Activated naive CD8-positive, alpha-beta T cell (primary cell): ENCODE results near the gene PRG3.
"Not testable (repeated sequence)": the region's sequence is repeated elsewhere in the genome, so short reads cannot be mapped to it uniquely, and the experiment has no call there.

Source experiments
- H3K27ac Mint-ChIP-seq: one replicate; pipeline ENCODE4 v1.8.0; 2021; ENCODE audit warnings: mixed read lengths
- H3K27me3 Mint-ChIP-seq: one replicate; pipeline ENCODE4 v1.8.0; 2021; ENCODE audit warnings: mixed read lengths
- H3K36me3 Mint-ChIP-seq: one replicate; pipeline ENCODE4 v1.8.0; 2021; ENCODE audit warnings: mixed read lengths
- H3K4me1 Mint-ChIP-seq: one replicate; pipeline ENCODE4 v1.8.0; 2021; ENCODE audit warnings: low read depth, mixed read lengths
- H3K4me3 Mint-ChIP-seq: one replicate; pipeline ENCODE4 v1.8.0; 2021; ENCODE audit warnings: mild to moderate bottlenecking, mixed read lengths
- H3K9me3 Mint-ChIP-seq: one replicate; pipeline ENCODE4 v1.8.0; 2021; ENCODE audit warnings: low read depth, mixed read lengths

Gene PRG3

DNA sequence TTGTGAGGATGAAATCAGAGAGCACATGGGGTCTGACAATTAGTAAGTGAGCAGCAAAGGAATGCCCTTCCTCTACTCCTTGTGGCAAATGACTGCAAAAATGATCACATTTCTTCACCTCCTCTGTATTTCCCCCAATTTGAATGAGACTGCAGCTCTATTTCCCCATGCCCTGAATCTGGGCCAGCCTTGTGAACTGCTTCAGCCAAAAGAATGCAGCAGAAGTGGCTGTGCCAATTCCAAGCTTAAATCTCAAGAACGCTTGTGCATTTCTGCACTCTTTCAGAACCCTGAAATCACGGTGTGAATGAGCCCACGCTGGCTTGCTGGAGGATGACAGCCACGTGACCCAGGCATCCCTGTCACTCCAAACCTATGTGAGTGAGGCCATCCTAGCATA, 36.1 kb upstream of the PRG3 start:
- H3K36me3 Mint-ChIP-seq: peaks cover 24% of the 10 kb centered on the region
- H3K27me3 Mint-ChIP-seq: no peaks in the 10 kb centered on the region
- H3K4me3 Mint-ChIP-seq: no peak overlapping the region
- no peaks in the 10 kb centered on the region for H3K9me3 Mint-ChIP-seq
- no peak overlapping the region for H3K27ac Mint-ChIP-seq
- H3K4me1 Mint-ChIP-seq: peaks cover 18% of the 10 kb centered on the region

DNA sequence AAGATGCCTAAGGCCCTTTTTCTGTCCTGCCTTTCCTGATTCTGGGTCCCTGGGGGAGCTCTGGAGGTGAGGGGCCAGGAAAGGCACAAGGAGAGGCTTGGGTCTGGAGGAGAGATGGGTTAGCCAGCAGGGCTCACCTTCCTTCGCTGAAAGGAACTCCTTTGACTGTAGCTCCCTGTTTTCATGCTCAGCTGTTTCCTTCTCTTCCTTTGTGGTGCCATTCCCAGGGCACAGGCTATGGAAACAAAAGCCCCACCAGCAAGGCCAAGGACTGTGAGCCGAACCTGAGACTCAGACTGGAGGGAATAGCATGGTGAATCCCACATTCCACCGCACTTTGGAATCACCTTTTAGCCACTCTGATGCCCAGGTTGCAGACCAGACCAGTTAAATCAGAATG, 35.5 kb upstream of the PRG3 start:
- H3K4me1 Mint-ChIP-seq: peaks cover 19% of the 10 kb centered on the region
- H3K4me3 Mint-ChIP-seq: no peak overlapping the region
- peaks cover 23% of the 10 kb centered on the region for H3K36me3 Mint-ChIP-seq
- no peaks in the 10 kb centered on the region for H3K27me3 Mint-ChIP-seq
- H3K27ac Mint-ChIP-seq: no peak overlapping the region
- no peaks in the 10 kb centered on the region for H3K9me3 Mint-ChIP-seq

DNA sequence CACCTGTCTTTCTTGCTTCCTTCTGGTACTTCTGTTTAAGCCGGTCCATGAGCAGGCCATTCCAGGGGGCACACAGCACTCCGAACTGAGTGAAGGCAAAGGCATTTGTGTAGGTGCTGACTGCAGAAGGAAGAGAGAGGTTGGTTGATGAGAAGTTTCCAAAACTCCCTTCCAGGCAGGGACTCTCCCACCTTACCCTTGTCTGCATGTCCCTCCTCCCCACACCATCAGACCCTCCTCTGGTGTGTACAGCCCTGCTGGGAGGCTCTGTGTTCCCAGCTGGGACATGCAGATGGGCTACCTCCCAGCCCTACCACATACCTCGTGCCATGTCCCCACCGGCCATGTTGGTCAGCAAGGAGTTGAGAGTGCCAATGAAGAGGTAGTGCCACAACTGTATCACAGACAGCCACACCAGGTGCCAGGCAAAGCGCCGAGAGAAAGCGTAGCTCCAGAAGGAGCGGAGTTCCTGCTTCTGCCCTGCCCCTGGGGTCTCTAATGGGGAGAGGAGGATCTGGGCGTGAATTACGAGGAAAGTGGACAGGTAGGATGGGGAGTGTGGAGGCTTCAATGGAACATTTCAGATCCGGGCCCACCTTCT, 33.8 kb upstream of the PRG3 start:
- H3K9me3 Mint-ChIP-seq: no peaks in the 10 kb centered on the region
- no peaks in the 10 kb centered on the region for H3K27me3 Mint-ChIP-seq
- H3K4me1 Mint-ChIP-seq: peaks cover 24% of the 10 kb centered on the region
- H3K4me3 Mint-ChIP-seq: no peak overlapping the region
- peaks cover 24% of the 10 kb centered on the region for H3K36me3 Mint-ChIP-seq
- no peak overlapping the region for H3K27ac Mint-ChIP-seq

DNA sequence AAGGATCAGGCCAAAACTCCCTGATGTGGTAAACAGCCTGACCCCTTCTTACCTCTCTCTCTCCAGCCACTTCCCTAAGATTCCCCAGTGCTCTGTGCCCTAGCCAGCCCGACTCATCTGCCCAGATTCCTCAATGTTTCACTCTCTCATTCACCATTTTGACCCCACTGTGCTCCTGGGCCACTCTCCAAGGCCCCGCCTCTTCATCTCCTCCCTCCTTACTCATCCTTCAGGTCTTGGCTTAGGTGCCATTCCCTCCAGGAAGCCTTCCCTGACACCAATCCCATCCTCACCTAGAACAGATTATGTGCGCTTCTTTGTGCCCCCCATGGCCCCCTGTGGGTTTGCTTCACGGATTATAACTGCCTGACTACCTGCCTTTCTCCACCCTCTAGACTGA, 32.7 kb upstream of the PRG3 start:
- no peaks in the 10 kb centered on the region for H3K27me3 Mint-ChIP-seq
- H3K4me1 Mint-ChIP-seq: peaks cover 21% of the 10 kb centered on the region
- peaks cover 24% of the 10 kb centered on the region for H3K36me3 Mint-ChIP-seq
- H3K27ac Mint-ChIP-seq: peak overlapping the region; percentile 66
- no peaks in the 10 kb centered on the region for H3K9me3 Mint-ChIP-seq
- H3K4me3 Mint-ChIP-seq: peak overlapping the region; percentile 53

DNA sequence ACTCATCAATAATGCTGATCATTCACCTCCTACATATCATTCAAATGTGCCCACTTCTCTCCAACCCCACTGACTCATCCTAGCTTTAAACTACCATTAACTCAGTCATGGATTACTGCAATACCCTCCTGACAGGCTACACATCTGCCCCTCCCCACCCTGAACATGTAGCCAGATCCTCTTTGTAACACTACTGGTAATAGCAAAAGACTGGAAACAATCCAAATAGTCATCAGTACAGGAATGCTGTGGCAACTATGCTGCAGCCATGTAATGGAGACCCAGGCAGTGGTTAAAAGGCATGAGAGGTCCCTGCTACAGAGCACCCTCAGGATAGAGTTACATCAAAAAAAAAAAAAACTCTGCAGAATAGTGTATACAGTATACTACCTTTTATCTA, 29.3 kb upstream of the PRG3 start:
- H3K9me3 Mint-ChIP-seq: no peaks in the 10 kb centered on the region
- peak overlapping the region; percentile 59 for H3K27ac Mint-ChIP-seq
- peaks cover 41% of the 10 kb centered on the region for H3K36me3 Mint-ChIP-seq
- no peak overlapping the region for H3K4me3 Mint-ChIP-seq
- peaks cover 47% of the 10 kb centered on the region for H3K4me1 Mint-ChIP-seq
- no peaks in the 10 kb centered on the region for H3K27me3 Mint-ChIP-seq

DNA sequence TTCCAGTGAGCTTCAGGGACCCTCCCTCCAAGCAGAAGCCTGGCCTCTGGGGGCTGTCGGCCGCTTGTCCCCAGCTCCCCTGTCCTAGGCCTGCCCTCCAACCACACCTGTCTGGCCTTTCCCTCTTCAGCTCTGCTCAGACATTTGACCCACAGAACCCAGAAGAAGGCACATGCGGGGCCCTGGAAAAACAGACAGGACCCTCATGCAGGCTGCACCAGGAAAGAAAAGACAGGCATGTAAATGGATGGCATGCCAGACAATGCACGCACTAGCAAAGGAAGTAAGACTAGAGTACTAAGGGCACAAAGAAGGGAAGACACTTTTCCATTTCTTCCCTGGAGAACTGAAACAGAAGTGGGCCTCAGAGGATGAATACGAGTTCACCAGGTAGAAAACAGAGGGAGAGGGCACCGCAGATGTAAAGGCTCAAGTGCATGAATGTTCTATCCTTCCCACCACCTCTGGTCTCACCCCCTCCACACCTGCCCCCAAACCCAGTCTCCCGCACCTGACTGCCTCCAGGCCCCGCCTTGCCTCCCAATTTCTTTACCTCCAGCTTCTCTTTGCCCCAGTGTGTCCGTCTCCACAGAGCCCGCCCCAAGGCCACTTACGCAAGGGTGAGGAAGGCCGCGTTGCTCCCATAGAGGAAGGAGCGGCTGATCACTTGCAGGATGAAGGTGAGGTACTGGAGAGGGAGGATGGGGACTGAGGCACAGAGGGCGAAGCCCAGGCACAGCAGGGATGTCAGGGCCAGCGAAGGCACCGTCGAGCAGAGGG, 28.6 kb upstream of the PRG3 start:
- Mint-ChIP-seq H3K4me3 (no peak overlapping the region), H3K36me3 (peaks cover 44% of the 10 kb centered on the region), H3K4me1 (peaks cover 49% of the 10 kb centered on the region), H3K27ac (no peak overlapping the region), H3K9me3 (no peaks in the 10 kb centered on the region), H3K27me3 (no peaks in the 10 kb centered on the region)

DNA sequence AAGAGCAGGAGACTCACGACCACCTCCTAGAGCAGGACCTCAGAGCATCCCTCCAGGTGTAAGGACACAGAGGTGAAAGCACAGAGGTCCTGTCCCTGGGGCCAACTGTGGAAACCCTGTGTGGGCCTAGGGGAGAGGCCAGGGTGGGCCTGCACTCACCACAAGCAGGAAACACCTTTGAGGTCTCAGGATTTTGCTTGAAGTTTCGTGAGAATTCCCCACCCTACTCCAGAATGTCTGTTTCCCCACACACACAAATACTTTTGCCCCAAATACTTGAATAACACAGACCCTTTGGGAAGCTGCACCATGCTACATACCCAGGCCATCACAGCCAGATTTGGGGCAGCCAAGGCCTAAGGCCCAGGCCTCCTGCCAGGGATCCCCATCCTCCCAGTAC, 27.8 kb upstream of the PRG3 start:
- H3K27me3 Mint-ChIP-seq: no peaks in the 10 kb centered on the region
- H3K4me1 Mint-ChIP-seq: peaks cover 47% of the 10 kb centered on the region
- no peak overlapping the region for H3K4me3 Mint-ChIP-seq
- H3K27ac Mint-ChIP-seq: no peak overlapping the region
- peaks cover 42% of the 10 kb centered on the region for H3K36me3 Mint-ChIP-seq
- no peaks in the 10 kb centered on the region for H3K9me3 Mint-ChIP-seq

DNA sequence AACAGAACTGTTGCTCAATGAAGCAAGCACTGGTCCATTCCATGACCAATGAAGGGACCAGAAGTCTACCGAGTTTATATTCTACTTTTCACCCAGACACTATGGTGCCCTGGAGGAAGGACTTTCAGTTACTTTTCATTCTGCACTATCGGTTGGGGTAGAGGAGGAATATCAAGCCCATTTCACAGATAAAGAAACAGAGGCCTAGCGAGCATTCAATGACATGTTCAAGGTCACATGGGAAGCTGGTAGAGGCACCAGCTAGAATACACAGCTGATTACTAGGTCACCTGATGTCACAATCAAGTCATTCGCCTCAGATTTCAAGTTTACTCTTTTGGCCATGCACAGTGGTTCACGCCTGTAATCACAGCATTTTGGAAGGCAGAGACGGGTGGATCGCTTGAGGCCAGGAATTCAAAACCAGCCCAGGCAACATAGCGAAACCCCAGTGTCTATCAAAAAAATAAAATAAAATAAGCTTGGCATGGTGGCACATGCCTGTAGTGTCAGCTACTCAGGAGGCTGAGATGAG, 27.1 kb upstream of the PRG3 start:
- Mint-ChIP-seq H3K4me3 (peak overlapping the region; percentile 72), H3K36me3 (peaks cover 36% of the 10 kb centered on the region), H3K9me3 (no peaks in the 10 kb centered on the region), H3K4me1 (peaks cover 43% of the 10 kb centered on the region), H3K27ac (peak overlapping the region; percentile 97), H3K27me3 (no peaks in the 10 kb centered on the region)

DNA sequence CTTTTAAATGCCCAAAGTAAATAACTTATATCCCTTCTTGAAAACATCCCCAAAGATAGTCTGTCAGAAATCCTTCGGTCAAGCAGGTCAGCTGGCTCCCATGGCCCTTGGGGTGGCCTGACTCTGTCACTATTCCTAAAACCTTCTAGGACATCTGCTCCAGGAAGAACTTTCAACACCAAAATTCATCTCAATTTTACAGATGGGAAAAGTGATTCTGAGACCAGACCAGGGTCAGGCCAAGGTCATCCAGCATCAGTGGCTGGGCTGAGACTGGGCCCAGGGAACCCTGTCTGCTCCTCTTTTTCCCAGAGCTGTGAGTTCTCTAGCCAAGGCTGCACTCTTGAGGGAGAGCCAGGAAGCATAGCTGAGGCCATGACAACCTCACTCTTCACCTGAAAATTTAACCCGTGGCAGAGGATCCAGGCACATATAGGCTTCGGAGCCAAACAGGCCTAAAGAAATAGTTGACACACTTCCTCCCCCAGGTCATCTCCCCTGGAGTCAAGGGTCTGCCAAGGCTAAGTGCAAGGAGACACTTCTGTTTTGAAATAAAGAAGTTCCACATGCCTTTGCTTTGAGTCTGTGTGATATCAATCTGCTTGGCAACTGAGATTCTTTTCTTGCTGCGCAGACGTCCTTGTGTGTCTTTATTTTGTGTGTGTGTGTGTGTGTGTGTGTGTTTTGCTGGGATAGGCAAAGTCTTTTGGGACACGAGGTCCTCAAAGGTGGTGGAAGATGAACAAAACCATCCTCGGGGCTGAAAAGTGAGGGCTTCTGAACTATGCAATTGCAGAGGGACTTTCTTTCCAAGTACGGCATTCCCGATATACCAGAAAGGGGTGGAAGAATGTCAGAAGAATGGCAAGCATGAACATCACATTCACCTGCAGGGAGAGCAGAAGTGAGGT, 26.3 kb upstream of the PRG3 start:
- peaks cover 36% of the 10 kb centered on the region for H3K36me3 Mint-ChIP-seq
- H3K27me3 Mint-ChIP-seq: no peaks in the 10 kb centered on the region
- peak overlapping the region; percentile 97 for H3K27ac Mint-ChIP-seq
- H3K4me1 Mint-ChIP-seq: peaks cover 42% of the 10 kb centered on the region
- H3K4me3 Mint-ChIP-seq: peak overlapping the region; percentile 72
- H3K9me3 Mint-ChIP-seq: no peaks in the 10 kb centered on the region

DNA sequence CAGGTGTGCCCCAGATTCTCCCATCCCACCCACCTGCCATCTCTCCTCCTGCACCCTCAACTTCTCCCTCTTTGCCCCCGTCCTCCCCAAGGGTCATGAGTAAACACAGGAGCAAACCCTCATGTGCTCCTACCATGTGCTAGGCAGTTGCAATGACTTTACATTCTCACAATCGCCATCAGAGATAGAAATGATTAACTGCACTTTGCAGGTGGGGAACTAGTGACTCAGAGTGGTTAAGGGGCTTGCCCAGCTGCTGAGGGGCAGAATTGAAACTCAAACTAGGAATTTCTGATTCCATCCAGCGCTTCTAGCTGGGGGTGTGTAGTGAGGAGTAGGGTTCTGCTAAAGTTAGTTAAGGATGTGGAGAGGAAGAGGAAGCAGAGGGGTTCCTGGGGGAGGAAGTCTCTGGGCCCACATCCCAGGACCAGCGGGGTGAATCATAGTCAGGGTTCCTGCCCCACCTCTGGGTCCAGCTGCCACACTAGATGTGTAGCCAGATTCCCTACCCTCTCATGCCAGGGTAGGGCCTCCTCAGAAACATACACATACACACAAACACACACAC, 25.5 kb upstream of the PRG3 start:
- Mint-ChIP-seq H3K9me3 (no peaks in the 10 kb centered on the region), H3K4me1 (peaks cover 41% of the 10 kb centered on the region), H3K27me3 (no peaks in the 10 kb centered on the region), H3K4me3 (peak overlapping the region; percentile 72), H3K36me3 (peaks cover 33% of the 10 kb centered on the region), H3K27ac (peak overlapping the region; percentile 97)

DNA sequence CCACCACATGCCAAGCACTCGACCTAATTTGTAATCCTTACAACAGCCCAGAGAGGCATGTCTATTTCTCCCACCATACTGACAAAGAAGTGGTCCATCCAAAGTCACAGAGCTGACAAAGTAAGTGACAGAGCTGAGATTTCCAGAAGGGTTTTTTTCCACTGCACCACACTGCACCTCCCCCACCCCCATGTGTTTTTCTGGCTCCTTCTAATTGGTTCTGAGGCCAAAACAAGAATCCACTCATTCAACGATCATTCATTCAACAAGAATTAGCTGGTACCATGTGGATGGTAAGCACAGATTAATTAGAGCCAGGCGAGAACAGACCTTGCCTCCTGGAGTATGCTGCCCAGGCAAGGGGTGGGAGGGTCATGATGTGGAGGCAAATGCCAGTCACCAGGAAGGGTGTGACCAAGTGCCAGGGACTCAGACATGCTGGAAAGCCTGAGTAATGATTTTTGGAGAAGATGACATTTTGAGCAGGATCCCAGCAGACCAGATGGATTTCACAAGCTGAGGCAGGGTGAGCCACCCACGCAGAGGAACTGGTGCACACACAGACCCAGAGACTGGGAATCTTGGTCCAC, 24.4 kb upstream of the PRG3 start:
- Mint-ChIP-seq H3K36me3 (peaks cover 33% of the 10 kb centered on the region), H3K4me1 (peaks cover 38% of the 10 kb centered on the region), H3K27ac (peak overlapping the region; percentile 97), H3K4me3 (peak overlapping the region; percentile 54), H3K27me3 (no peaks in the 10 kb centered on the region), H3K9me3 (no peaks in the 10 kb centered on the region)

DNA sequence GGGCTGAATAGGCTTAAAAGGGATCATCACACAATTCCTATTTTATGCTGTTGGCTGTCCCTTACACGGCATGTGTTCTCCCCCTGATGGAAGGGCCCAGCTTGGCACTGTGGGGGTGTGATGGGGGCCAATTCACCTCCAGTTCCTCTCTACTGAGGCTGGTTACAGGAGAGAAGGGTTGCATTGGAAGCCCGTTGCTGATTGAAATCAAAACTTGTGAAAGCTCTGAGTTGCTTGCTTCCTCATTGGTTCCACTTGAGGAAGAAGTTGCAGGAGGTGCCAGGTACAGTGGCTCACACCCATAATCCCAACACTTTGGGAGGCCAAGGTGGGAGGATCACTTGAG, 22.8 kb upstream of the PRG3 start:
- no peaks in the 10 kb centered on the region for H3K9me3 Mint-ChIP-seq
- H3K36me3 Mint-ChIP-seq: peaks cover 30% of the 10 kb centered on the region
- no peaks in the 10 kb centered on the region for H3K27me3 Mint-ChIP-seq
- peaks cover 36% of the 10 kb centered on the region for H3K4me1 Mint-ChIP-seq
- H3K27ac Mint-ChIP-seq: peak overlapping the region; percentile 66
- H3K4me3 Mint-ChIP-seq: no peak overlapping the region

DNA sequence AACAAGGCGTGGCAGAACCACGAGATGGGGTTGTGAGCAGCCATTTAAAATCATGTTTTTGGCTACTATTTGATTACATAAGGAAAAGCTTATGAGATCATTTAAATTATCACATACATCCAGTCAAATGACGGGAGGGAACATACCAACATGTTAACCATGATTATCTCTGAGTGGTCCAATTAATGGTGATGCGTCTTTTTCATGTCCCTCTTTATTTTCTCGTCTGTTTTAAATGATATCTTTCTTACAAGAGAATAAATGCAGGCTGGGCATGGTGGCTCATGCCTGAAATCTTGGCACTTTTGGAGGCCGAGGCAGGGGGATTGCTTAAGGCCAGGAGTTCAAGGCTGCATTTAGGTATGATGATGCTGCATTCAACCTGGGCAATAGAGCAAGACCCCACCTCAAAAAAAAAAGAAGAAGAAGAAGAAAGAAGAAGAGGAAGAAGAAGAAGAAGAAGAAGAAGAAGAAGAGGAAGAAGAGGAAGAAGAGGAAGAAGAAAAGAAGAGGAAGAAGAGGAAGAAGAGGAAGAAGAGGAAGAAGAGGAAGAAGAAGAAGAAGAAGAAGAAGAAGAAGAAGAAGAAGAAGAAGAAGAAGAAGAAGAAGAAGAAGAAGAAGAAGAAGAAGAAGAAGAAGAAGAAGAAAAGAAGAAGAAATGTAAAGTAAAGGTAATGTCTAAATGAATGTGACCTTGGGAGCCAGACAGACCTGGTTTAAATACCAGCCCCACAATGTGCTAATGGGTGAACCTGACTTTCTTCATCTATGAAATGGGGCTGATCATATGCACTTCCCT, 22.3 kb upstream of the PRG3 start:
- H3K4me3 Mint-ChIP-seq, H3K27me3 Mint-ChIP-seq, H3K9me3 Mint-ChIP-seq: not testable (repeated sequence)
- H3K36me3 Mint-ChIP-seq: peaks cover 30% of the 10 kb centered on the region
- H3K27ac Mint-ChIP-seq: peak overlapping the region; percentile 66
- peaks cover 36% of the 10 kb centered on the region for H3K4me1 Mint-ChIP-seq
